Ascending aorta (tissue), 2 donors: ENCODE measurements around the gene UBE2D4. TPM values are rescaled to one million over a fixed set of nuclear protein-coding genes. Genes with fewer than 3 reads are reported as not detected.

Source experiments
- DNase-seq, 2 donors: peaks; one replicate each; pipeline ENCODE4 v3.0.0-alpha.2; 2019; ENCODE audit warnings: low spot score in 2 of 2
- H3K27ac ChIP-seq, 2 donors: fragments of 200-600 bp; sonication (generic); one replicate each; pipeline ENCODE4 v1.5.1; 2016 to 2017; ENCODE audit warnings: mild to moderate bottlenecking in 1 of 2
- H3K27me3 ChIP-seq: fragments of 200-600 bp; sonication (generic); one replicate; pipeline ENCODE4 v1.5.1; 2017
- H3K36me3 ChIP-seq, 2 donors: fragments of 200-600 bp; sonication (generic); one replicate each; pipeline ENCODE4 v1.5.1; 2016
- H3K4me1 ChIP-seq, 2 donors: fragments of 200-600 bp; sonication (generic); one replicate each; pipeline ENCODE4 v1.5.1; 2016 to 2017; ENCODE audit warnings: mild to moderate bottlenecking in 1 of 2
- H3K4me3 ChIP-seq, 2 donors: fragments of 200-600 bp; sonication (generic); one replicate each; pipeline ENCODE4 v1.5.1; 2016 to 2017; ENCODE audit warnings: mild to moderate bottlenecking in 1 of 2
- H3K9me3 ChIP-seq, 2 donors: fragments of 200-600 bp; sonication (generic); one replicate each; pipeline ENCODE4 v1.5.1; 2016
- CTCF ChIP-seq, 3 experiments: fragments of 200-600 bp in 2 of 3; fragments of 450-650 bp in 1 of 3; sonication (generic) in 2 of 3; IDR thresholded peaks; one replicate each; pipeline ENCODE4 v1.5.1; 2016 to 2019; ENCODE audit warnings: antibody characterized with exemption in 3 of 3, mild to moderate bottlenecking in 1 of 3, moderate library complexity in 1 of 3
- intact Hi-C: fragments of 100-400 bp; cut with DNase I; formaldehyde crosslinking; loops from one replicate; pipeline ENCODE4 v1.15.1; 2023
- total RNA-seq: library from RNA; depleted of rRNA; stranded (reverse); fragments of >200 nt; gene quantifications from one replicate; pipeline ENCODE4 v1.1.0, GENCODE V29; 2016

Gene UBE2D4
- 13.1 TPM for total RNA-seq

GRCh38 chr7:43925984-43926797, at the start of gene UBE2D4:
Gene UBE2D4, plus strand, starts transcription at chr7:43926436. Its CDS starts 97 bp downstream, at chr7:43926533.
- Histone ChIP-seq H3K4me3 (peak within 1 kb of the TSS; percentile 82 to 86), H3K9me3 (no peaks in the 10 kb centered on the region), H3K27ac (peak within 1 kb of the TSS; percentile 96), H3K36me3 (no peaks in the 10 kb centered on the region), H3K27me3 (no peaks in the 10 kb centered on the region), H3K4me1 (peaks cover 0 to 7% of the 10 kb centered on the region in 2 donors)
- no peak for TF ChIP-seq CTCF (IDR thresholded peaks at IDR 0.05)
- DNase-seq: peak; percentile 56 to 92
- intact Hi-C loops: loop anchor here (1.0 to 10.0 kb wide), 4 partner anchors 20 to 679 kb away; partner anchors contain the start of genes MRPS24, OGDH and URGCP

- DNase-seq: no peak
- Histone ChIP-seq H3K4me1 (peaks cover 17 to 24% of the 10 kb centered on the region in 2 donors), H3K36me3 (peaks cover 54 to 65% of the 10 kb centered on the region in 2 donors), H3K27ac (no peak overlapping the region), H3K27me3 (no peaks in the 10 kb centered on the region), H3K9me3 (no peaks in the 10 kb centered on the region), H3K4me3 (no peak overlapping the region)
- intact Hi-C loops: loop anchor here (10.0 kb wide), 3 partner anchors 708 to 1642 kb away; partner anchors contain the start of genes GLI3, NACAD and TMED4
- TF ChIP-seq CTCF (IDR thresholded peaks at IDR 0.05): no peak
These were observed 49.1 kb upstream of the UBE2D4 start for GRCh38 chr7:43876976-43877745.

GRCh38 chr7:43877968-43878864, 48.0 kb upstream of the UBE2D4 start:
- no peak for TF ChIP-seq CTCF (IDR thresholded peaks at IDR 0.05)
- Histone ChIP-seq H3K36me3 (peaks cover 54 to 65% of the 10 kb centered on the region in 2 donors), H3K4me3 (no peak overlapping the region)

GRCh38 chr7:43878867-43879266, 47.4 kb upstream of the UBE2D4 start:
- TF ChIP-seq CTCF (IDR thresholded peaks at IDR 0.05): no peak
- Histone ChIP-seq H3K27ac (peak overlapping the region; percentile 55 to 78), H3K4me3 (no peak overlapping the region), H3K27me3 (no peaks in the 10 kb centered on the region), H3K4me1 (peaks cover 8 to 15% of the 10 kb centered on the region in 2 donors), H3K9me3 (no peaks in the 10 kb centered on the region), H3K36me3 (peaks cover 54 to 69% of the 10 kb centered on the region in 2 donors)
- intact Hi-C loops: loop anchor here (10.0 kb wide), 3 partner anchors 706 to 1644 kb away; partner anchors contain the start of genes GLI3, NACAD and TMED4
- DNase-seq: no peak

More at GRCh38 chr7:43877968-43878864, 48.0 kb upstream of the UBE2D4 start:
- no peak for DNase-seq
- Histone ChIP-seq H3K27ac (peak overlapping the region; percentile 55 to 78), H3K4me1 (peaks cover 8 to 15% of the 10 kb centered on the region in 2 donors), H3K9me3 (no peaks in the 10 kb centered on the region), H3K27me3 (no peaks in the 10 kb centered on the region)
- intact Hi-C loops: loop anchor here (10.0 kb wide), 3 partner anchors 707 to 1643 kb away; partner anchors contain the start of genes GLI3, NACAD and TMED4
